Chondrocyte (in vitro differentiated cells): ENCODE results near the gene NDUFAF7. TPM values are rescaled to one million over a fixed set of nuclear protein-coding genes. Genes with fewer than 3 reads are reported as not detected.
"Not testable (repeated sequence)": the region's sequence is repeated elsewhere in the genome, so short reads cannot be mapped to it uniquely, and the experiment has no call there.

ENCODE experiments used
- DNase-seq: peaks from one replicate; pipeline ENCODE4 v3.0.0; 2021; ENCODE audit warnings: mixed read lengths, low spot score
- H3K27ac Mint-ChIP-seq: one replicate; pipeline ENCODE4 v1.8.0; 2021; ENCODE audit warnings: mild to moderate bottlenecking, moderate library complexity, mixed read lengths; ENCODE audit not compliant: unreplicated experiment
- H3K27me3 Mint-ChIP-seq: 2 replicates; pipeline ENCODE4 v1.8.0; 2021; ENCODE audit warnings: low read depth, mixed read lengths
- H3K36me3 Mint-ChIP-seq: 2 replicates; pipeline ENCODE4 v1.8.0; 2021; ENCODE audit warnings: low read depth, mixed read lengths
- H3K4me1 Mint-ChIP-seq: 2 replicates; pipeline ENCODE4 v1.8.0; 2021; ENCODE audit warnings: low read depth, mild to moderate bottlenecking, mixed read lengths
- H3K4me3 Mint-ChIP-seq: one replicate; pipeline ENCODE4 v1.8.0; 2021; ENCODE audit warnings: mild to moderate bottlenecking, moderate library complexity, mixed read lengths; ENCODE audit not compliant: unreplicated experiment
- H3K9me3 Mint-ChIP-seq: 2 replicates; pipeline ENCODE4 v1.8.0; 2021; ENCODE audit warnings: low read depth, mixed read lengths
- CTCF ChIP-seq: fragments of 200-600 bp; sonication (generic); IDR thresholded peaks from 2 replicates; pipeline ENCODE4 v1.5.0; 2021; ENCODE audit warnings: antibody characterized with exemption, mild to moderate bottlenecking, moderate library complexity
- total RNA-seq: library from RNA; stranded (reverse); gene quantifications from 3 replicates; pipeline ENCODE4 v1.2.1, GENCODE V29; 2021

NDUFAF7 gene
- total RNA-seq, 1 donor from 2014 or later: 15.7 TPM

GRCh38 chr2:37224063-37224462 lies 7.4 kb upstream of the NDUFAF7 start:
- Mint-ChIP-seq H3K27me3 (no peaks in the 10 kb centered on the region), H3K9me3 (no peaks in the 10 kb centered on the region), H3K4me1 (peaks cover 7% of the 10 kb centered on the region), H3K4me3 (no peak overlapping the region), H3K27ac (no peak overlapping the region), H3K36me3 (peaks cover 18% of the 10 kb centered on the region)
- TF ChIP-seq CTCF: no peak
- no peak for DNase-seq

- not testable (repeated sequence) for DNase-seq, H3K27me3 Mint-ChIP-seq, H3K9me3 Mint-ChIP-seq, H3K27ac Mint-ChIP-seq, H3K4me3 Mint-ChIP-seq
- H3K4me1 Mint-ChIP-seq: peaks cover 12% of the 10 kb centered on the region
- peaks cover 18% of the 10 kb centered on the region for H3K36me3 Mint-ChIP-seq
Measured at GRCh38 chr2:37225129-37225528, 6.3 kb upstream of the NDUFAF7 start.

GRCh38 chr2:37226863-37227262 lies 4.6 kb upstream of the NDUFAF7 start:
- Mint-ChIP-seq H3K36me3 (peaks cover 11% of the 10 kb centered on the region), H3K27me3 (no peaks in the 10 kb centered on the region), H3K4me1 (peaks cover 12% of the 10 kb centered on the region), H3K4me3 (no peak overlapping the region), H3K9me3 (no peaks in the 10 kb centered on the region), H3K27ac (no peak overlapping the region)
- DNase-seq: no peak
- TF ChIP-seq CTCF: no peak

- H3K27me3 Mint-ChIP-seq: no peaks in the 10 kb centered on the region
- no peak for DNase-seq
- H3K27ac Mint-ChIP-seq: no peak overlapping the region
- TF ChIP-seq CTCF: no peak
- no peak overlapping the region for H3K4me3 Mint-ChIP-seq
- H3K36me3 Mint-ChIP-seq: peaks cover 4% of the 10 kb centered on the region
- H3K4me1 Mint-ChIP-seq: peaks cover 12% of the 10 kb centered on the region
- H3K9me3 Mint-ChIP-seq: no peaks in the 10 kb centered on the region
Measured at GRCh38 chr2:37228788-37229187, 2.7 kb upstream of the NDUFAF7 start.

GRCh38 chr2:37230581-37230980 lies 877 bp upstream of the NDUFAF7 start:
- Mint-ChIP-seq H3K4me3 (no peak overlapping the region), H3K9me3 (no peaks in the 10 kb centered on the region), H3K27ac (no peak overlapping the region), H3K36me3 (peaks cover 6% of the 10 kb centered on the region), H3K27me3 (no peaks in the 10 kb centered on the region), H3K4me1 (peaks cover 8% of the 10 kb centered on the region)
- no peak for TF ChIP-seq CTCF
- DNase-seq: no peak

- Mint-ChIP-seq H3K27ac (no peak overlapping the region), H3K4me1 (peaks cover 5% of the 10 kb centered on the region), H3K36me3 (peaks cover 6% of the 10 kb centered on the region), H3K4me3 (no peak overlapping the region), H3K9me3 (no peaks in the 10 kb centered on the region), H3K27me3 (no peaks in the 10 kb centered on the region)
- DNase-seq: no peak
- no peak for TF ChIP-seq CTCF
Measured at GRCh38 chr2:37232131-37232933, 874 bp downstream of the NDUFAF7 start.
